Putamen (tissue), 1 donor: ENCODE results near the gene C17orf58.

Experiments
- DNase-seq: peaks from one replicate; pipeline ENCODE4 v3.0.0-alpha.2; 2016; ENCODE audit warnings: low spot score

The C17orf58 gene

GRCh38 chr17:67950945-67951344 is 45.3 kb downstream of the C17orf58 start:
- DNase-seq: no peak

GRCh38 chr17:67947325-67947813 is 48.9 kb downstream of the C17orf58 start:
- DNase-seq: no peak

GRCh38 chr17:67946513-67946912 is 49.8 kb downstream of the C17orf58 start:
- no peak for DNase-seq

- no peak for DNase-seq
Measured at GRCh38 chr17:67944035-67944434, 52.2 kb downstream of the C17orf58 start.

- no peak for DNase-seq
Measured at GRCh38 chr17:67942810-67943209, 53.5 kb downstream of the C17orf58 start.
